Left lung (tissue), 10 donors: ENCODE data around the gene SYCP2L. TPM values are rescaled to one million over a fixed set of nuclear protein-coding genes. Genes with fewer than 3 reads are reported as not detected.
"Not testable (repeated sequence)": the region's sequence is repeated elsewhere in the genome, so short reads cannot be mapped to it uniquely, and the experiment has no call there.

Experiments used
- ATAC-seq: fragments of 200-7000 bp; cut with Tn5 transposase; one replicate; pipeline ENCODE4 v1.9.1; 2020; ENCODE audit warnings: moderate library complexity
- DNase-seq, 4 donors: peaks; one replicate each; pipeline ENCODE4 v3.0.0-alpha.2; 2013 to 2020
- H3K27ac ChIP-seq, 2 donors: fragments of 200-600 bp; sonication (generic) in 1 of 2; one replicate each; pipeline versions ENCODE4 v1.5.0 to v1.8.0; 2020 to 2021
- H3K27me3 ChIP-seq, 2 donors: fragments of 200-600 bp; sonication (generic) in 1 of 2; one replicate each; pipeline versions ENCODE4 v1.5.0 to v1.8.0; 2020 to 2021
- H3K36me3 ChIP-seq, 2 donors: fragments of 200-600 bp; sonication (generic) in 1 of 2; one replicate each; pipeline versions ENCODE4 v1.5.0 to v1.8.0; 2020 to 2021
- H3K4me1 ChIP-seq, 2 donors: fragments of 200-600 bp; one replicate each; pipeline ENCODE4 v1.8.0; 2021
- H3K4me3 ChIP-seq, 2 donors: fragments of 200-600 bp; sonication (generic) in 1 of 2; one replicate each; pipeline versions ENCODE4 v1.5.0 to v1.8.0; 2020 to 2021; ENCODE audit warnings: mild to moderate bottlenecking in 1 of 2
- H3K9me3 ChIP-seq, 2 donors: fragments of 200-600 bp; sonication (generic) in 1 of 2; one replicate each; pipeline versions ENCODE4 v1.5.0 to v1.8.0; 2020 to 2021
- intact Hi-C, 2 donors: fragments of 100-400 bp; cut with DNase I; formaldehyde crosslinking; loops; one replicate each; pipeline versions ENCODE4 v1.11.2 to v1.14.2; 2022
- polyA plus RNA-seq, 6 donors: library from polyadenylated mRNA; unstranded; fragments of 120-200 nt; gene quantifications; one replicate each; pipeline ENCODE4 v1.2.1, GENCODE V29; 2013; ENCODE audit not compliant: insufficient read length in 6 of 6
- total RNA-seq, 2 donors: library from RNA; stranded (reverse); fragmentation: NEBNext Ultra II Directional; extraction: Animal tissue kit (Norgen Biotek cat#: 25700); gene quantifications; one replicate each; pipeline ENCODE4 v1.2.1, GENCODE V29; 2021
- TF ChIP-seq, protein P1 (sequence below), 2 donors: fragments of 200-600 bp; sonication (generic) in 1 of 2; IDR thresholded peaks; one replicate each; pipeline versions ENCODE4 v1.5.0 to v1.8.0; 2021; ENCODE audit warnings: antibody characterized with exemption in 2 of 2
- donor health status: DM: no; HTN: yes; CAD: no.
- donor health status: DM: no; HTN: no; CAD: no.

The SYCP2L gene
- total and polyA plus RNA-seq, 8 donors = 0.41 to 5.8 (median 4.4) TPM

DNA sequence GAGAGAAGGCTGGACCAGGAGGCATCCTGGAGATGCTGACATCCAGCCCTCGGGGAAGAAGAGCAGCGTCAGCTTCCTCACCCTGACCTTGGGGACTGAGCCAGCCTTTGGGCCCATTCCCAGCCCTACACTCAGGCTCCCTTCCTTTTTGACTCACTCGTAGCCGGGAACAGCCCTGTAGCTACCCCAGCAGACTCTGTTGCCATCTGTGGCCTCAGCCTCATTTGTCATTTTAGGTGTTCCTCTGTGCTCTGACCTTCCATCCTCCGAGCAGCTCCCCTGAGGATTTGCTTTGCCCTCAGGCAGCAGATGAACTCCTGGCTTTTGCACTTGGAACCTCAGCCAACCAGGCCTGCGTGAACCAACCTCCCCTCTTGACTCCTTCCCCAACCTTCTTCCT is 89.7 kb downstream of the SYCP2L start:
- DNase-seq (no peak), ATAC-seq (no peak)
- Histone ChIP-seq H3K27ac (no peak overlapping the region), H3K4me3 (no peak overlapping the region), H3K4me1 (no peaks in the 10 kb centered on the region), H3K36me3 (no peaks in the 10 kb centered on the region), H3K9me3 (no peaks in the 10 kb centered on the region), H3K27me3 (peaks cover 0 to 6% of the 10 kb centered on the region in 2 donors)
- TF ChIP-seq, protein P1, sequence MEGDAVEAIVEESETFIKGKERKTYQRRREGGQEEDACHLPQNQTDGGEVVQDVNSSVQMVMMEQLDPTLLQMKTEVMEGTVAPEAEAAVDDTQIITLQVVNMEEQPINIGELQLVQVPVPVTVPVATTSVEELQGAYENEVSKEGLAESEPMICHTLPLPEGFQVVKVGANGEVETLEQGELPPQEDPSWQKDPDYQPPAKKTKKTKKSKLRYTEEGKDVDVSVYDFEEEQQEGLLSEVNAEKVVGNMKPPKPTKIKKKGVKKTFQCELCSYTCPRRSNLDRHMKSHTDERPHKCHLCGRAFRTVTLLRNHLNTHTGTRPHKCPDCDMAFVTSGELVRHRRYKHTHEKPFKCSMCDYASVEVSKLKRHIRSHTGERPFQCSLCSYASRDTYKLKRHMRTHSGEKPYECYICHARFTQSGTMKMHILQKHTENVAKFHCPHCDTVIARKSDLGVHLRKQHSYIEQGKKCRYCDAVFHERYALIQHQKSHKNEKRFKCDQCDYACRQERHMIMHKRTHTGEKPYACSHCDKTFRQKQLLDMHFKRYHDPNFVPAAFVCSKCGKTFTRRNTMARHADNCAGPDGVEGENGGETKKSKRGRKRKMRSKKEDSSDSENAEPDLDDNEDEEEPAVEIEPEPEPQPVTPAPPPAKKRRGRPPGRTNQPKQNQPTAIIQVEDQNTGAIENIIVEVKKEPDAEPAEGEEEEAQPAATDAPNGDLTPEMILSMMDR (IDR thresholded peaks at IDR 0.05) = no peak
- intact Hi-C loops = no loop called here

DNA sequence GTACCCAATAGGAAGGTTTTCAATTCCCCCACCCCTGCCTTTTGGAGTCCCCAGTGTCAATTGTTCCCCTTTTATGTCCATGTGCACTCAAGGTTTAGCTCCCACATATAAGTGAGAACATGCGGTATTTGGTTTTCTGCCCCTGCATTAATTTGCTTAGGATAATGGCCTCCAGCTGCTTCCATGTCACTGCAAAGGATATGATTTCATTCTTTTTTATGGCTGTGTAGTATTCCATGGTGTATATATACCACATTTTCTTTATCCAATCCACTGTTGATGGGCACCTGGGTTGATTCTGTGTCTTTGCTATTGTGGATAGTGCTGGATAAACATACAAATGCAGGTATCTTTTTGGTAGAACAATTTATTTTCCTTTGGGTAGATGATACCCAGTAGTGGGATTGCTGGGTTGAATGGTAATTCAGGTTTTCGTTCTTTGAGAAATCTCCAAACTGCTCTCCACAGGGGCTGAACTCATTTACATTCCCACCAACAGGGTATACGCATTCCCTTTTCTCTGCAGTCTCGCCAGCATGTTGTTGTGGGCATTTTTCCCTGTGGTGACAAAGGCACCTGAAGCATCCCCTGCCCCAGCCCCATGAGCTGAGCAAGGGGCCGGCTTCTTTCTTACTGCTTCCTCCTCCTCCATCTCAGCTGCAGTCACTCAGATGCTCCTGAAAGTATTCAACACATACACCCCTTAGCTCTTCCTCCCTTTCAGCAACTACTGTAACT is 90.5 kb downstream of the SYCP2L start:
- Histone ChIP-seq H3K4me1 (no peaks in the 10 kb centered on the region), H3K9me3 (no peaks in the 10 kb centered on the region), H3K36me3 (no peaks in the 10 kb centered on the region), H3K27me3 (peaks cover 0 to 6% of the 10 kb centered on the region in 2 donors), H3K27ac (no peak overlapping the region), H3K4me3 (no peak overlapping the region)
- intact Hi-C loops = no loop called here
- DNase-seq (no peak), ATAC-seq (no peak)
- TF ChIP-seq, protein P1 (IDR thresholded peaks at IDR 0.05) = no peak

DNA sequence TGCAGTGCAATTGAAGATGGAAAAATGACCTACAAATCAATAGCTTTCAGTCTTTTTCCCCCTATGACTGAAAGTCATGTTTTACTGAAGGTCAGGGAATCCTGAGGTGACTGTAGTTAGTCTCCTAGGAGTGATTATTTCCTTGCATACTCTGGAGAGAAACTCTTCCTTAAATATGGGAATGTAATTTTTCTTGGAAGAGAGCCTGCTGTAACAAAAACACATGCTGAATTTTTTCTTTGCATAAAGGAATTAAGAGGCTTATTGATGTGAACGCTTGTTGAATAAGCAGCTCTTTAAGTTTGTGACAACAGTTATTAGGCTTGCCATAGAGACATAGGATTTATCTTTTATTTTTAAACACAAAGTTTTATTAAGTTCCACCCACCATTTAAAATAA is 92.8 kb downstream of the SYCP2L start:
- H3K27ac ChIP-seq = no peak overlapping the region
- ATAC-seq (no peak), DNase-seq (no peak)
- no peaks in the 10 kb centered on the region for H3K36me3 ChIP-seq
- no peak overlapping the region for H3K4me3 ChIP-seq
- TF ChIP-seq, protein P1 (IDR thresholded peaks at IDR 0.05) = no peak
- H3K27me3 ChIP-seq = peaks cover 0 to 6% of the 10 kb centered on the region in 2 donors
- intact Hi-C loops = no loop called here
- no peaks in the 10 kb centered on the region for H3K9me3 ChIP-seq
- no peaks in the 10 kb centered on the region for H3K4me1 ChIP-seq

DNA sequence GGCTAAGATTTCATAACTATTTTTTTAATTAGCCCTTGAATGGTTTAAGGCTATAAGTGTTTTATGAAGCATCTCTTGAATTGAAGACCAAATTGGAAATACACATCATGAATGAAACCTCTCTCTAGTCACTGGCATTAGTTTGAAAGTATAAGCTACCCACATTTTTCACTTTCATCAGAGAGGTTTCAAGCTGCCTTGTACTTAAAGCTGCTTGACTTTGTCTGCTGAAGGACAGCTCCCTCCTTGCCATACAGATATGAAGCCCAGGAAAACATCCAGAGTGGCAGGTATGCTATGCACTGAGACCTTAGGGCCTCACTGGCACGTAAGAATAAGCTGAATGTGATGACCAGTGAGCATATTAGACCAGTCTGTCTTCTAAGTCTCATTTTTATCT is 94.6 kb downstream of the SYCP2L start:
- Histone ChIP-seq H3K27ac (no peak overlapping the region), H3K4me1 (no peaks in the 10 kb centered on the region), H3K36me3 (no peaks in the 10 kb centered on the region), H3K9me3 (peaks cover 0 to 2% of the 10 kb centered on the region in 2 donors), H3K4me3 (no peak overlapping the region), H3K27me3 (peaks cover 0 to 6% of the 10 kb centered on the region in 2 donors)
- intact Hi-C loops = no loop called here
- DNase-seq (no peak), ATAC-seq (no peak)
- TF ChIP-seq, protein P1 (IDR thresholded peaks at IDR 0.05) = no peak

DNA sequence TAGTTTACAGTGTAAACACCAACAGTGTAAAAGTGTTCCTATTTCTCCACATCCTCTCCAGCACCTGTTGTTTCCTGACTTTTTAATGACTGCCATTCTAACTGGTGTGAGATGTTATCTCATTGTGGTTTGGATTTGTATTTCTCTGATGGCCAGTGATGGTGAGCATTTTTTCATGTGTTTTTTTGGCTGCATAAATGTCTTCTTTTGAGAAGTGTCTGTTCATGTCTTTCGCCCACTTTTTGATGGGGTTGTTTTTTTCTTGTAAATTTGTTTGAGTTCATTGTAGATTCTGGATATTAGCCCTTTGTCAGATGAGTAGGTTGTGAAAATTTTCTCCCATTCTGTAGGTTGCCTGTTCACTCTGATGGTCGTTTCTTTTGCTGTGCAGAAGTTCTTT is 98.1 kb downstream of the SYCP2L start:
- DNase-seq, H3K27ac ChIP-seq, H3K9me3 ChIP-seq, ATAC-seq, H3K27me3 ChIP-seq, H3K4me1 ChIP-seq, intact Hi-C loops, H3K36me3 ChIP-seq, H3K4me3 ChIP-seq: not testable (repeated sequence)

DNA sequence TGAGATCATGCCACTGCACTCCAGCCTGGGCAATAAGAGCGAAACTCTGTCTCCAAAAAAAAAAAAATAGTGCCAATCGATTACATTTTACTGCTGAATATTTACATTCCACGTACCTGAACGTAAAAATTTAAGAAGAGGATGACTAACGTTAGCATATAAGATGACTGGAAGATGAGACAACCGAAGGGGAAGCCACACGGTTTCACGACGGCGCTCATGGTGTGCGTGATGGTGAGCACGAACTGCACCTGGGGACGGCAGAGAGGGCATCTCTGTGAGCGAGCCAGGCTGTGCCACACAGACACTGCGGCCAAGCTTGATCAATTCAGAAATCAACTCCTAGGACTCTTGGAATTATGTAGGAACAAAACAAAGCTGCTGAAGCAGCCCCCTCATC is 102.7 kb downstream of the SYCP2L start:
- TF ChIP-seq, protein P1 (IDR thresholded peaks at IDR 0.05) = no peak
- intact Hi-C loops = no loop called here

More for the DNA sequence above, 102.7 kb downstream of the SYCP2L start:
- H3K4me3 ChIP-seq = no peak overlapping the region
- no peaks in the 10 kb centered on the region for H3K36me3 ChIP-seq
- no peak overlapping the region for H3K27ac ChIP-seq
- H3K27me3 ChIP-seq = no peaks in the 10 kb centered on the region
- ATAC-seq = no peak
- DNase-seq = no peak
- H3K4me1 ChIP-seq = no peaks in the 10 kb centered on the region
- H3K9me3 ChIP-seq = peaks cover 0 to 2% of the 10 kb centered on the region in 2 donors
